GM21515 (cell line): ENCODE measurements around the gene RNF166.
"Not testable (repeated sequence)": the region's sequence is repeated elsewhere in the genome, so short reads cannot be mapped to it uniquely, and the experiment has no call there.

Experiments used
- ATAC-seq: cut with Tn5 transposase; IDR thresholded peaks from one replicate; pipeline ENCODE4 v1.9.1; 2021; ENCODE audit not compliant: unreplicated experiment

The RNF166 gene

DNA sequence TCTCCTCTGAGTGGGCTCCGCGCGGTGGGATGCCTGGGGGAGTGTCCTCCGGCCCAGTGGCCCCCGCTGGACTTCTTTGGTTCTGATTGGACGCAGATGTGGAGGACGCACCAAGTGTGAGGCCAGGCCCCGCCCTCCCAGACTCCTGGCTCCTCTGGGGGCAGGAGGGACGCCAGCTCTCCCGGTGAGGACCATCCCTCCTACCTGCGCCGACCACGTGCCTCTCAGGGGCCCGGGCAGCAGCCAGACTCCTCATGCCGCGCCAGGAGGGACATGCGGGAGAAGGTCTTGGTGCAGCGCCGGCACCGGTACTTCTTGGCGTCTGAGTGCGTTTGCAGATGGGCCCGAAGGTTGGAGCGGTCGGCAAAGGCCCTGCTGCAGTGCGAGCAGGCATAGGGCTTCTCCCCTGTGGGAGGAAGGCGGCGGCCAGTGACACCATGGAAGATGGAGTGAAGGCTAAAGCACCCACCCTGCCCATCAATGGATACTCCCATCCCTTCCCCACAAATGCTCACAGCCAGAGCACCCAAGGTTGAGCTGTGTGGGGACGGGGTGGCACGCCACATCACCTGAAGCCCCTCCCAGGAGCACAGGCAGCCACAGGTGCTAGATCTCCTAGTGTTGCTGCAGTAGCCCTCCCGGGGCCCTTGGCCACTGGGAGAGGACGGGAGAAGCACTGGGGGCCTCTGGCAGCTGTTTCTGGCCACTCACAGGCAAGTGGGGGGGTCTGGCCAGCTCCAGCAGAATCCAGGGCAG lies 27.8 kb downstream of the RNF166 start:
- no peak for ATAC-seq

DNA sequence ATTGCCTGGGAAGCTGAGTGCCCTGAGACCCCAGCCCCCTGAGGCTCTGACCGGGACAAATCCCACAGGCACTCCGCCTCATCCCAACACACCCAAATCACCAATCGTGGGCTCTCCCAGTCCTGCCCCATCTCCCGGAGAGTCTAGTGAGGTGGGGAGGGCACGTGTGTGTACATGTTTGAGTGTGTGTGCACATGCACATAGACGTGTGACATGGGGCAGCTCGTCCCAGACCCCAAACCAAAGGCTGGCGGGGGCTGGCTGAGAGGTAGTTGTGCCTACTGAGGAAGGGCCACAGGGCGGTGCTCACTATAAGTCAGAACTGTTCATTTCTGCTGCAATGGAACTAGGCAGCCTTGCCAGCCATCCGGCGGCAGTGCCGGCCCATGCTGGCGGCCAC lies 28.5 kb downstream of the RNF166 start:
- ATAC-seq = no peak

DNA sequence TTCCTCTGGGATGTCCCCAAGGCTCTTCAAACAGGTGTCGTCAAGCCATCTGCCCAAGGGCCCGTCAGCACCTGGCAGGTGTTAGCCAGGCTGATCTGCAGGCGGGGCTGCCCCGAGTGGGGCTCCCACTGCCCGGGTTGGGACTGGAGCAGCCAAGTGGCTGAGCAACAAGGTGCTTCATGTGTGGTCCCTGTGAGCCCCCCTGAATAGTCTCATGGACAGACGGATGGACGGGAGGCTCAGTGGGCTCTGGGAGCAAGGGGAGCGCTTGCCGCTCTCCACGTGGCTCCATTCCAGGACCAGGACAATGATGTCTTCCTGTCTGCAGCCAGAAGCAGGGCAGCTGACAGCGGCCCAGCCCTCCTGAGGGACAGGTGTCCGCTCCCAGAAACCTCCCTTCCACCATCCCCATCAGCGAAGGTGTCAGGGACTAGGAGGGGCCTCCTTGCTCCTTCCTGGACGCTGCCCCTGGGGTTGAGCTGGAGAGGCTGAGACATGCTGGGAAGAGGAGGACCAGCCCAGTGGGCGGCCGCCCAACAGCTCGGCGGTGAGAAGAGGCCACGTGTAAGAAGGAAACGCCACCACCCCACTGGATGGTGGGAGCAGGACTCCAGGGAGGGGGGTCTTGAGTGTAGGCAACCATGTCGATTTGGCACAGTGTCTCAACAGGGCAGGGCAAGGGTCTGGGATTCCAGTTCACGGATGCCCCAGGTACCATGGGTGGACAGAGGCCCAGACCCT lies 29.5 kb downstream of the RNF166 start:
- no peak for ATAC-seq

DNA sequence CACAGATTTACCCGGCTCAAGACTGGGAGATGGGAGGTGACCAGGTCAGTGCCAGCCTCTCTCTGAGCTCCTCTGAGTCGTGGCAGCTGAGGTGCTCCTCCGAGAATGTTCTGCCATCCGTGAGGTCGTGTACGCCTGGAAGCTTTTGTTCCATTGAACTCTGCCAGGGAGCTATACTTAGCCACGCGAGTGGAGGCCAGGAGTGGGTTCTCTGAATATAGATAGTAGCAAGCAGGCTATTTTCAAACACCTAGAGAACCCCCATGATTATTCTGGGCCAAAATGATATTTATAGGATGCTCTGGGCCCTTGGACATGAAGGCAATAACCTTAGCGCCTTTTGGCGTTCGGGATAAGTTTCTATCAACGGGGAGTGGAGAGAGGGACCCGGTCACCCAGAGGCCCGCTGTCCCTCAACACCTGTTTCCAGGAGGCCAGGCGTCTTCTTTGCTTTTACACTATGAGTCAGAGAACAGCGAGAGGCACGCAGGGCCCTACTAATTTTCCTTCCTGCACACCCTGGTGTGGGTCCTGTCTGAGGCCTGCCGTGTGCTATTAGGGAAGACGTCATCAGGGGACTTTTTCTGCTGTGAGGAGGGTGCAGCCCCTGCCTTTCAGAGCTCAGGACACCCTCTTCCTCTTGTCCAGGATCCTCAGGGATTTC lies 32.4 kb downstream of the RNF166 start:
- no peak for ATAC-seq

DNA sequence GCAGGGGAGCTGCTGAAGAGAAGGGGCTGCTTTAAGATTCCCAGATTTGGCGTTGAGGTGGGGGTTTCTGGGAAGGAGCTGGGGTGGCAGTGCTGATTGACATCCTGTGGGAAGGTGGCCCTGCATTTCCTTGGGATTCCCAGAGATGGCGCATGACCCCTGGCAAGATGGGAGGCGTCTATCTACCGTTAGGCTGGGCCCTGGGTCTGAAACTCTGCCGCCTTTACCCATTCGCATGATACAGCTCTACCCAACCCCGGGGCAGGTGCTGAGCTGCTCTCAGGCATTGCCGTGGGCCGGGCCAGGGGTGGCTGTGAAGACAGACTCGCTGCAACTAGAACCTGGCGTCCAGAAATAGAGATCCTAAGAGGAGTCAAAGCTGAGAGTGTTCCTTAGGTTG lies 33.4 kb downstream of the RNF166 start:
- no peak for ATAC-seq

DNA sequence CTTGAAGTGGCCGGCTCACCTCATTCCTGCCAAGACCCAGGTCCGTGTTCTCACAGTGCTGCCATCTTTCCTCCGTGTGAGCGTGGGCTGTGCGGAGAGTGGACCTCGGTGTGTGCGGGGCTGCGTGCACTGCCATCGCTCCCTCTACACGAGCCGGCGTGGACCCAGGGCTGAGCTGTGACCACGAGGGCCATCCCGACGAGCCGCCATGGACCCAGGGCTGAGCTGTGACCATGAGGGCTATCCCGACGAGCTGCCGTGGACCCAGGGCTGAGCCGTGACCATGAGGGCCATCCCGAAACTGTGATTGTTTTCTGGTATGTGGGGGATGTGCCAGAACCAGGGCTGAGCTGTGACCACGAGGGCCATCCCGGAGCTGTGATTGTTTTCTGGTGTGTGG lies 34.4 kb downstream of the RNF166 start:
- ATAC-seq = no peak

DNA sequence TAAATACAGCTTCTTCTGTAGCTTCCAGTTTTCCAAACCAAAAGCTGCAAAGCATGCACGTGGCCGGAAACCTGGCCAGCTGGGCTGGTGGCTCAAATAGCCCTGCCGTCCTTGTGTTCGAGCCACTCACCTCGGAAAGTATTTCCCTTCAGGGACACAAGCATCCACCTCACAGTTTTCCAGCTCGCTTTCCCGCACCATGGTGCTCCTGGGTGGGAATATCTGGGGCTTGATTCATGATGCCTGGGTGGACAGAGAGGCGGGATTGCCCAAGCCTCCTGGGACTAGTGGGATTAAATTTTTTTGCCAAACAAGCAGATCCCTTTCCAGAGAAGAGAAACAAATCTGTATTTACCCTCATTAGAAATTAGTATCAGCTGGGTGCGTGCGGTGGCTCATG lies 36.2 kb downstream of the RNF166 start:
- ATAC-seq = no peak

DNA sequence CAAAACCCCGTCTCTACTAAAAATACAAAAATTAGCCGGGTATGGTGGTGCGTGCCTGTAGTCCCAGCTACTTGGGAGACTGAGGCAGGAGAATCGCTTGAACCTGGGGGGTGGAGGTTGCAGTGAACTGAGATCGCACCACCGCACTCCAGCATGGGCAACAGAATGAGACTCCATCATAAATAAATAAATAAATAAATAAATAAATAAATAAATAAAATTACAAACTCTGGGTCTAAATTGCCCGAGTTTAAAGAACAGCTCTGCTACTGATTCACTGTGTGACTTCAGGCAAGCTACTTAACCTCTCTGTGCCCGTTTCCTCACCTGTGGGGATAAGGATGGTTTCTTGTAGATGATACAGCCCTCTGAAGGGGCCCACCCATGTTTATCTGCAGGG lies 36.7 kb downstream of the RNF166 start:
- not testable (repeated sequence) for ATAC-seq

DNA sequence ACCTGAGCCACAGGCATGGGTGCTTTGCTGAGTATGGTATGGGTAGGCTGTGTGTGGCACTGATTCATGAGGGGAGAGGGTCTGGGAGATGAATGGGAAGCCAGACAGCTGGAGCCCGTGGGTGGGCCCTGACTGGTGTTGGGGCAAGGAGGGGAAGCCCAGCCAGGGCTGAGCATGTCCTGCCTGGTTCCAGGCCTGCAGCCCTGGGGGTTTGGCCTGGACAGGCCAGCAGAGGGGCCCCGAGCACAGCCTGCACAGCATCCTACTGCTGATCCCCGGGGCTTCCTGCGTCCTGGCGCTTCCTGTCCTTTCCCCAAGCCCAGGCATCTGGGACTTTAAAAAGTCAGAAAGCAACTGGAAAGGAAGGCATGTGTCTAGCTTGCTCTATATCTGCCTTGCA lies 38.7 kb downstream of the RNF166 start:
- ATAC-seq = no peak

DNA sequence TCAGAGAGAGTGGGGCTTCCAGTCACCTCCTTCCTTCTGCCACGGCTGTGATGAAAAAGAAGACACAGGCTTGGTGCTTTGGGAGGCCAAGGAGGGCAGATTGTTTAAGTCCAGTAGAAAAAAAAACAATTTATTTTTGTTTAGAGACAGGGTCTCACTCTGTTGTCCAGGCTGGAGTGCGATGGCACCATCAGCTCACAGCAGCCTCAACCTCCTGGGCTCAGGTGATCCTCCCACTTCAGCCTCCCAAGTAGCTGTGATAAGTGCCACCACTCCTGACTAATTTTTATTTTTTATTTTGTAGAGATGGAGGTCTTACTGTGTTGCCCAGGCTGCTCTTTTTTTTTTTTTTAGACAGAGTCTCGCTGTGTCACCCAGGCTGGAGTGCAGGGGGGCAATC lies 40.6 kb downstream of the RNF166 start:
- ATAC-seq = no peak

DNA sequence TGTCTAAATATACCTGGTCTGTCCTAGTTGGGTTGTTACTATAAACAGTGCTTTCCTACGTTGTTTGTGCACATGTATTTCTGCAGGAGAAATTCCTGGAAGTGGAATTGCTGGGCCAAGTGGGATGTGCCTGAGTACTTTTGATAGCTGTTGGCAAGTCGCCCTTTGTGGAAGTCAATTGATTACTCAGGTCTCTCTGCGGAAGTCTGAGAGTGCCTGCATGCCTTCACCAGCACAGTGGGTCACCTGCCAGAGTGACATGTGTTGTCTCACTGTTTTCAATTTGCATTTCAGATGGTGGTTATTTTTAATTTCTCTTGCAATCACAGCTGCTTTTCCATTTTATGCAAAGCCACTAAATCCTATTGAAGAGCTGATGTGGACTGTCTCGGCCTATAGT lies 41.1 kb downstream of the RNF166 start:
- no peak for ATAC-seq

DNA sequence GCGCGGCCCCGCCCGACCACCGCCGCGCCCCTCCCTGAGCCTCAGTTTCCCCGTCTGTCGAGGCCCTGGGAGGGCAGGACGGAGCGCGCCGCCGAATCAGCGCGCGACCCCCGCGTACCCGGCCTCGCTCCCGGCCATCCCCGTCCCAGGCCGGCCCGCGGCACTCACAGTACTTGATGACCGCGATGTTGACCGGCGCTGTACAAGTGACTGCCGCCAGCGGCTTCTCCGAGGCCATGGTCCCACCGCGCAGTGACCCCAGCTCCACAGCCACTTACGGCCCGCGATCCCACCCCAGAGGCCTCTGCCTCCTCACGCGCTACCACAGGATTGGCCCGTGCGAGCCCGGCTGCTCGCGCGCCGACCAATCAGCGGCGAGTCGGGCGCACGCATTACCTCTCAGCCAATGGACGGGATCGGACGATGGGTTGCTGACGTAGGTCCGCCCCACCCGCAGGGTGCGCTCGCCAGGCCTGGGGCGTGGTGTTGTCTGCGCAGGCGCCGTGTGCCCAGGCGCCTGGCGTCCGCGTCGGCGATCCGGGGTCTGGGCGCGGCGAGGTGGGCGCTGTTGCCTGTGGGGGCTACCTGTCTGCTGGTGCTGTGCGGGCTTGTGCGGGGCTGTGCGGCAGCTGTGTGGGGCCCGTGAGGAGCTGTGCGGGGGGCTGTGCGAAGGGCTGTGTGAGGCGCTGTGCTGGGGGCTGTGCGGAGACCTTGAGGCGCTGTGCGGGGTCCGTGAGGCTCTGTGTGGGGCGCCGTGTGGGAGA lies 43.2 kb downstream of the RNF166 start, which contains the start of gene MVD:
MVD (minus strand) TSS at position 249 of the 764 bp plus-strand sequence; CDS start at position 238, 11 bp downstream.
- peak; percentile 93 for ATAC-seq

DNA sequence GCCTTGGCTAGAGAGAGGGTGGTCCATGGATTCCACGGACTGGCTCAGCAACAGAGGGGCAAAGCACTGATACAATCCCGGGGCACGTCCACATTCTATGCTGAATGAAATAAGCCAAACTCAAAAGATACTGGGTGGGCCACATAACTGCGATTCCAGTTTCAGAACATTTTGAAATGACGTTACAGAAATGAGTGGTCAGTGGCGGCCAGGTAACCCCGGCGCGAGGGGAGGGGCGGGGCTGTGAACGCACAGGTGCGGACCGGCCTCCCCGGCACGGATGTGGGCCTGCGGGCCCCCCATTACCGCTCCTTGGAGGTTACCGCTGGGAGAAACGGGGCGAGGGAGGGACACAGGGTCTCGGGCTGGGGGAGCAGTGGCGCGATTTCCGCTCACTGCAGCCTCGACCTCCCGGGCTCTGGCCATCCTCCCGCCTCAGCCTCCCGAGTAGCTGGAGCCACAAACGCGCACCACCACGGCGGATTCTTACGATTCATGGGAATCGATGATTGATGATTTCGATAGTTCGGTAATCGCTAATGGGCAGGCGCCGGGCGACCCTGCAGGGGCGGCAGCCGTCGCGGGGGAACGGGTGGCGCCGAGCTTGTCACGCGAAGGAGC lies 43.9 kb downstream of the RNF166 start:
- no peak for ATAC-seq

DNA sequence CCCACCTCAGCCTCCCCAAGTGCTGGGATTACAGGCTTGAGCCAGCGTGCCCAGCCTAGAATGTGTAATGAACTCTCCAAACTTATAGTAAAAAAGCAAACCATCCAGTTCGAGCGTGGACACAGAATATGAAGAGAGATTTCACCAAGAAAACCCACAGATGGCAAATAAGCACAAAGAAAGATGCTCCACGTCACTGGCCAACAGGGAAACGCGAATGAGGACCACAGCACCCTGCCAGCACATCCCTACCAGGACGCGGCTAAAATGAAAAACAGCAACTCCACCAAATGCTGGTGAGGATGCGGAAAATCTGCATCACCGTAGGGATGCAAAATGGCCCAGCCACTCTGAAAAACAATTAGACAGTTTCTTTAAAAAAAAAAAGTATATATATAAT lies 44.7 kb downstream of the RNF166 start:
- ATAC-seq = no peak

DNA sequence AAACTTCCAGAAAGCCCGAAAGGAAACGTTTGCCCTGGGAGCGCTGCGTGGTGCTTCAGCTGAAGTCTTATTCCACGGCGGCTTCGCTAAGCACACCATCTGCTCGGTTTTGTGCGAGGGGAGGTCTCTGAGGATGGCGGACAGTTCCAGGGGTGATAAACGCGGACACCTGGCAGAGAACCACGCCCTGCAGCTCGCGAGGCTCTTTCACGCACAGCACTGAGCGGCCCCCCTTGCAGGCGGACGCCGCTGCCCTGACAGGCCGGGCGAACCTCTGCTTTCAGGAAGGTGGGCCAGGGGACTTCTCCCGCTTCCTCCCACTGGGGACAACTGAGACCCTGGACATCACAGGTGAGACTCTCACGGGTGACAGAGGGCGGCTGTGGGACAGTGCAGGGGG lies 47.0 kb downstream of the RNF166 start:
- ATAC-seq = no peak

DNA sequence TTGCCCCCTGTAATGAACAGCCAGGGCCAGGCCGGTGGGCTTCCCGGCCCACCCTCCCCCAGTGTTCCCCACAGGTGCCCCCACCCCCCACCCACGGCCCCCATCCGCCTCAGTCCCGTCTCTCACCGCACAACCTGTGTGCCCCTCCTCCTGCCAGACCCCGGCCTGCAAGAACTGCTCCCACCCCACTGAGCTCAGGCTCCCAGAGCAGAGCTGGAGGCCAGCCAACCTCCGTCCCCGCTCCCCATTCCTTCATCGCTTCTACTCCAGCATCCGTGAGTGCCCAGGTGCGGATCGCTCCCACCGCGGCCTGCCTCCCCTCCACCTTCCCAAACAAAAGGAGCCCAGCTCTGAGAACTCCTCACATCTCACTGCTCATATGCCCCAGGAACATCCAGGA lies 47.5 kb downstream of the RNF166 start:
- ATAC-seq = no peak

DNA sequence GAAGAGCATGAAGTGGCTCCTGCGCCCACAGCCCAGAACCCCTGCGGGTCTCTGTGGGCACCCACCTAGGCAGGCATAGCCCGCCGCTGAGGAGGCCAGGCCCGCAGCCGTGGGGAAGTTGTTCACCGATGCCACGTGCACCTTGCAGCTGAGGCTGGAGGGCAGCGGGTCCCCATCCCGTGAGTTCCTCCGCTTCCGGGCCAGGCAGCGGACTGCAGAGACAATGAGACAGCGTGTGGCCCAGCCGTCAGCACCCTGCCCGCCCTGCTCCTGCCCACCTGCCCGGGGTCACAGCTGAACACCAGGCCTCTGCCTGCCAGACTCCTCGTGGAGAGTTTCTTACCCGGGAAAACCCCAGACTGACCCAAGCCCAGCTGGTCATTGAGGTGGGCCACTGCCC lies 48.8 kb downstream of the RNF166 start:
- ATAC-seq = no peak

DNA sequence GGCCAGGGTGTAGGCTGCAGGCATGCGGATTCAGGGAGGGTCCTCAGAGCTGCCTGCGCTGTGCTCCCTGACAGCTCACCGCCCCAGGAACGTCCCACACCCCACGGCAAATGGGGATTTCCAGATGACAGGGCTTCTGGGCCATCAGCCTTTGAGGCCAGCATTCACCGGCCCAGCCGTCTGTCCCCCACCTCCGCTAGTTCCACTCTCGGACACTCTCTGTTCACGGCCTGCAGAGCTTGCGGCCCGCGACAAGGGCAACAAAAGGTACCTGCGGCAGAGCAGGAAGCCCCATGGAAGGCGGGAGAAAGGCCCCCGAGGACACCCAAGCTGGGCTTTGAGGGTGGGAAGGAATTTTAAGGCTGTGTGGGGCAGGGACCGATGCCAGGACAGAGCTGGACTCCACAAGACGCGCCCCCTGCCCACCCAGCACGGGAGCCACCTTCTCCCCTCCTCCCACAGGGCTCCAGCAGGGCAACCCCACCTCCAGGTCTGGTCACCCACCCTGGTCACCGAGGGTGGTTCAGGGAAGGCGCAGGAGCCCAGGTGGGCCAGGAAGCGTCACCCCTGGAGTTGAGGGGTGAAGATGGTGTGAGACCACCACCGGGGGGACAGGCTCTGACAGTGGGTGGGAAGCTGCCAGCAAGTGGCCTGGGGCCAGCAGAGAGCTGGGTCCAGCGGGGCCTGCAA lies 49.8 kb downstream of the RNF166 start:
- no peak for ATAC-seq

DNA sequence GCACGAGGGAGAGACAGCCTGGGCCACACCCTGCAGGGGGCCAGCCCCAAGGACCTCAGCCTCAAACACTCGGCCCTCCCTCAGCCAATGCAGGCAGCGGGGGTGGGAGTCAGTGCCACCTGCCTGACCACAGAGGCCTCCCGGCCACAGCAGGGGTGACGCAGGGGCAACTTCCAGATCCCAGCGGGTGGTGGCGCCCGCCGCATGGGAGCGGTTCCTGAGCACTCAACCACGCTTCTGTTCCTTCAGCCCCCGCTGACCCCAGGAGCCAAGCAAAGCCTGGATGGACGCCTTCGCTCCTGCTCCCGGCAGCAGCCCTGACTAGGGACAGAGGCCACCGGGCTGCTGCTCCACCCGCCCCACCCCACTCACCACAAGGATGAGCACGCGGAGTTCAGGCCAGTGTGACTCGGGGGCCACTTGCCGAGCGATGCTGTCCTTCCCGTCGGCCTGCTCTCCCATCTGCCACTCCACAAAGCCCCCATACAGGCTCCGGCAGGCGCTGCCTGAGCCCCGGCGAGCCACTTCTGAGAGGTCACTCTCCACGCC lies 50.4 kb downstream of the RNF166 start:
- ATAC-seq = no peak
